GM23338 (cell line): Measurements from ENCODE around the gene KRTAP6-1. TPM values are rescaled to one million over a fixed set of nuclear protein-coding genes. Genes with fewer than 3 reads are reported as not detected.

Source experiments
- ATAC-seq: fragments of 200-7000 bp; cut with Tn5 transposase; 3 replicates; pipeline ENCODE4 v1.9.1; 2020
- DNase-seq: peaks from one replicate; pipeline ENCODE4 v3.0.0-alpha.2; 2015; ENCODE audit warnings: low spot score
- H2AFZ ChIP-seq: fragments of 200-600 bp; sonication (generic); 2 replicates; pipeline ENCODE4 v1.8.0; 2016; ENCODE audit warnings: antibody characterized with exemption, mild to moderate bottlenecking, moderate library complexity
- H3F3A ChIP-seq: fragments of 200-600 bp; sonication (generic); replicated peaks from 2 replicates; pipeline ENCODE4 v1.8.0; 2017; ENCODE audit warnings: antibody characterized with exemption, mixed run types, low read depth
- H3K27ac ChIP-seq: fragments of 200-600 bp; sonication (generic); 2 replicates; pipeline ENCODE4 v1.6.1; 2016; ENCODE audit warnings: low read depth
- H3K27me3 ChIP-seq: fragments of 200-600 bp; sonication (generic); 2 replicates; pipeline ENCODE4 v1.8.0; 2016; ENCODE audit warnings: mild to moderate bottlenecking, mixed run types, moderate library complexity; ENCODE audit not compliant: insufficient read depth
- H3K36me3 ChIP-seq: fragments of 200-600 bp; sonication (generic); 2 replicates; pipeline ENCODE4 v1.8.0; 2016; ENCODE audit warnings: mild to moderate bottlenecking; ENCODE audit not compliant: insufficient read depth
- H3K4me1 ChIP-seq: fragments of 200-600 bp; sonication (generic); 2 replicates; pipeline ENCODE4 v1.8.0; 2016; ENCODE audit warnings: mild to moderate bottlenecking, moderate library complexity; ENCODE audit not compliant: insufficient read depth
- H3K4me2 ChIP-seq: fragments of 200-600 bp; sonication (generic); 2 replicates; pipeline ENCODE4 v1.7.1; 2017; ENCODE audit warnings: mixed run types
- H3K4me3 ChIP-seq: fragments of 200-600 bp; sonication (generic); 2 replicates; pipeline ENCODE4 v1.6.1; 2016; ENCODE audit warnings: mixed run types
- H3K79me2 ChIP-seq: fragments of 200-600 bp; sonication (generic); replicated peaks from 2 replicates; pipeline ENCODE4 v1.8.0; 2017; ENCODE audit warnings: mild to moderate bottlenecking; ENCODE audit not compliant: insufficient read depth
- H3K9me2 ChIP-seq: fragments of 200-600 bp; sonication (generic); 2 replicates; pipeline ENCODE4 v1.8.0; 2017; ENCODE audit not compliant: insufficient read depth
- H4K20me1 ChIP-seq: fragments of 200-600 bp; sonication (generic); replicated peaks from 2 replicates; pipeline ENCODE4 v1.8.0; 2017; ENCODE audit warnings: mild to moderate bottlenecking; ENCODE audit not compliant: insufficient read depth
- H3K27ac Mint-ChIP-seq: 2 replicates; pipeline ENCODE4 v1.8.0; 2020; ENCODE audit warnings: inconsistent platforms, mild to moderate bottlenecking, moderate library complexity, mixed read lengths
- H3K27me3 Mint-ChIP-seq: 3 replicates; pipeline ENCODE4 v1.8.0; 2022; ENCODE audit warnings: low read depth, mild to moderate bottlenecking, moderate library complexity, mixed read lengths, inconsistent platforms; ENCODE audit not compliant: insufficient read depth, poor library complexity
- H3K36me3 Mint-ChIP-seq: 3 replicates; pipeline ENCODE4 v1.8.0; 2021; ENCODE audit warnings: low read depth, mild to moderate bottlenecking, inconsistent platforms, moderate library complexity, mixed read lengths
- H3K4me1 Mint-ChIP-seq: 3 replicates; pipeline ENCODE4 v1.8.0; 2020; ENCODE audit warnings: mild to moderate bottlenecking, inconsistent platforms, mixed read lengths
- H3K4me3 Mint-ChIP-seq: 3 replicates; pipeline ENCODE4 v1.8.0; 2021; ENCODE audit warnings: moderate library complexity, mild to moderate bottlenecking, inconsistent platforms, mixed read lengths
- H3K9me3 Mint-ChIP-seq: 3 replicates; pipeline ENCODE4 v1.8.0; 2020; ENCODE audit warnings: moderate library complexity, mild to moderate bottlenecking, inconsistent platforms, mixed read lengths
- CREB1 ChIP-seq: fragments of 250-450 bp; sonication (Bioruptor Pico); IDR thresholded peaks from 2 replicates; pipeline ENCODE4 v1.5.0; 2020; ENCODE audit warnings: low read depth, mild to moderate bottlenecking, moderate library complexity
- CTCF ChIP-seq, 2 experiments: fragments of 200-600 bp in 1 of 2; sonication (generic) in 1 of 2; conservative IDR thresholded peaks; 2 replicates each; pipeline versions ENCODE4 v1.5.1 to v1.6.1; 2016 to 2017; ENCODE audit warnings: antibody characterized with exemption in 2 of 2, low read depth in 2 of 2, mild to moderate bottlenecking in 2 of 2, moderate library complexity in 1 of 2
- ETS1 ChIP-seq: IDR thresholded peaks from 2 replicates; pipeline ENCODE4 v1.6.1; 2016; ENCODE audit warnings: antibody characterized with exemption
- EZH2 ChIP-seq: fragments of 200-600 bp; sonication (generic); IDR thresholded peaks from one replicate; pipeline ENCODE4 v1.8.0; 2017; ENCODE audit warnings: antibody characterized with exemption, mild to moderate bottlenecking, low read depth; ENCODE audit not compliant: unreplicated experiment
- EZH2phosphoT487 ChIP-seq: fragments of 200-600 bp; sonication (generic); IDR thresholded peaks from one replicate; pipeline ENCODE4 v1.8.1; 2018; ENCODE audit warnings: antibody characterized with exemption; ENCODE audit not compliant: unreplicated experiment
- JUNB ChIP-seq: IDR thresholded peaks from one replicate; pipeline ENCODE4 v1.6.1; 2016; ENCODE audit warnings: antibody characterized with exemption; ENCODE audit not compliant: unreplicated experiment
- NANOG ChIP-seq: IDR thresholded peaks from 2 replicates; pipeline ENCODE4 v1.6.1; 2016; ENCODE audit warnings: antibody characterized with exemption, borderline replicate concordance
- STAT1 ChIP-seq: IDR thresholded peaks from one replicate; pipeline ENCODE4 v1.6.1; 2016; ENCODE audit warnings: antibody characterized with exemption; ENCODE audit not compliant: unreplicated experiment
- ZNF114 ChIP-seq: fragments of 250-450 bp; sonication (Bioruptor Pico); IDR thresholded peaks from 2 replicates; pipeline ENCODE4 v1.5.0; 2020; ENCODE audit warnings: mild to moderate bottlenecking, moderate library complexity
- ZNF331 ChIP-seq: fragments of 250-450 bp; sonication (Bioruptor Pico); IDR thresholded peaks from 2 replicates; pipeline ENCODE4 v1.5.0; 2020; ENCODE audit warnings: low read depth, mild to moderate bottlenecking, moderate library complexity
- ZNF462 ChIP-seq: fragments of 250-450 bp; sonication (Bioruptor Pico); IDR thresholded peaks from 2 replicates; pipeline ENCODE4 v1.5.0; 2020; ENCODE audit warnings: mild to moderate bottlenecking, moderate library complexity
- polyA plus RNA-seq: library from polyadenylated mRNA; unstranded; fragments of >200 nt; fragmentation: Nextera tagmentation; extraction: Ambion mirVana; gene quantifications from 2 replicates; pipeline ENCODE4 v1.2.1, GENCODE V29; 2016
- total RNA-seq: library from RNA; depleted of rRNA; stranded (reverse); fragments of >200 nt; shearing (Covaris generic); gene quantifications from 2 replicates; pipeline ENCODE4 v1.2.3, GENCODE V29; 2014

The KRTAP6-1 gene
- total and polyA plus RNA-seq, 2 experiments from 2014 or later: not detected

DNA sequence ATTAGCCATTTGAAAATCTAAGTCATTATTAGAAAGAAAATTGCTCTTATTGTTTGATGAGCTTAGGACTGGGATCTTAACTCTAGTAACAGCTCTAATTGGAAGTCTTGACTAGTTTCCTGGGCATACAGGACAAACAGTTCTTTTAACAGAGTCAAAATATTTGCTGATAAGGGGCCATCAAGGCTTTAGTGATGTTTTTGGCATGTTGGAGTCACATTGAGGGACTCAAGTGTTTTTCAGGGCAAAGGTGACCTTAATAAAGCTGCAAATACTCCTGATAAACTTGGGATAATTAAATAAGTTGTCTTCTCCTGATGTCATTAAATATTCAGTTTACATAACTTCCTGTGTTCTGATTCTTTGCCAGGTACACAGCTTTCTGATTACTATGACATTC lies 46.1 kb downstream of the KRTAP6-1 start:
- Histone ChIP-seq H4K20me1 (no peaks in the 10 kb centered on the region), H3K79me2 (no peaks in the 10 kb centered on the region), H3K27ac (no peak overlapping the region), H3K4me2 (no peak overlapping the region), H2AFZ (no peak overlapping the region), H3K9me2 (peaks cover 7% of the 10 kb centered on the region), H3K36me3 (no peaks in the 10 kb centered on the region), H3F3A (no peaks in the 10 kb centered on the region), H3K27me3 (no peaks in the 10 kb centered on the region), H3K4me3 (no peak overlapping the region), H3K4me1 (no peaks in the 10 kb centered on the region)
- Mint-ChIP-seq H3K9me3 (no peaks in the 10 kb centered on the region), H3K36me3 (no peaks in the 10 kb centered on the region), H3K27me3 (no peaks in the 10 kb centered on the region), H3K4me1 (no peaks in the 10 kb centered on the region; the same call in 2 of the 3 replicates), H3K27ac (no peak overlapping the region), H3K4me3 (no peak overlapping the region)
- TF ChIP-seq ZNF114 (CRISPR knock-in tag) (no peak), JUNB (no peak), CREB1 (CRISPR knock-in tag) (no peak), STAT1 (no peak), CTCF (conservative IDR thresholded peaks at IDR 0.05; ENCODE audit: low read depth in 2 of 2) (no peak)
- DNase-seq (no peak), ATAC-seq (no peak)

DNA sequence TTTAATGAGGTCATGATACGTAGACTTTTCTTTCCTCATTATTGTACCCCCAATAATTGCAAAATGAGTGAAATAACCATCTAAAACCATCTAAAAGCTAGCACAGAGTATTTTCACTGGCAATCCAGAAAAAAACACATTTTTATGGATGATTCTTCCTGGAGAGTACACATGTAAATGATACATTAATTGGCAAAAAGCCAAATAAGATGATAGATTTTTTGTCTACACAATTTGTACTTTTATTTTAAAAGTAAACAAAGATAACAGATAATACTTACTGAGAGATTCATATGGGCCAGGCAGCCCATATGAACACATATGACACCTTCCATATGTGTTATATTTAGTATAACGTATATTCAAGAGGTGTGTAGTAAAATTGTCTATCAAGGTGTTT lies 50.1 kb downstream of the KRTAP6-1 start:
- H3K27ac ChIP-seq: no peak overlapping the region
- no peaks in the 10 kb centered on the region for H3K36me3 ChIP-seq
- no peak overlapping the region for H3K4me3 ChIP-seq
- no peak for ATAC-seq
- no peaks in the 10 kb centered on the region for H3K9me2 ChIP-seq
- no peaks in the 10 kb centered on the region for H3K4me1 Mint-ChIP-seq
- no peaks in the 10 kb centered on the region for H3K27me3 Mint-ChIP-seq
- no peak overlapping the region for H2AFZ ChIP-seq
- H3K79me2 ChIP-seq: no peaks in the 10 kb centered on the region
- no peaks in the 10 kb centered on the region for H3K36me3 Mint-ChIP-seq
- H3K4me1 ChIP-seq: no peaks in the 10 kb centered on the region
- H3K27ac Mint-ChIP-seq: no peak overlapping the region
- H3K4me3 Mint-ChIP-seq: no peak overlapping the region
- no peaks in the 10 kb centered on the region for H3K27me3 ChIP-seq
- H4K20me1 ChIP-seq: no peaks in the 10 kb centered on the region
- H3K9me3 Mint-ChIP-seq: no peaks in the 10 kb centered on the region
- no peak for DNase-seq
- H3K4me2 ChIP-seq: no peak overlapping the region
- no peaks in the 10 kb centered on the region for H3F3A ChIP-seq
- TF ChIP-seq ZNF331 (CRISPR knock-in tag): no peak
- no peak for TF ChIP-seq EZH2
- no peak for TF ChIP-seq ETS1
- TF ChIP-seq STAT1: no peak
- TF ChIP-seq CTCF (conservative IDR thresholded peaks at IDR 0.05; ENCODE audit: low read depth in 2 of 2): no peak
- TF ChIP-seq NANOG: no peak
- no peak for TF ChIP-seq ZNF114 (CRISPR knock-in tag)
- TF ChIP-seq ZNF462 (CRISPR knock-in tag): no peak
- TF ChIP-seq JUNB: no peak
- TF ChIP-seq EZH2phosphoT487: no peak
- no peak for TF ChIP-seq CREB1 (CRISPR knock-in tag)
